Activated naive CD4-positive, alpha-beta T cell treated with anti-CD3 and anti-CD28 coated beads for 36 hours (primary cell): ENCODE data around the gene ARMC5. TPM values are rescaled to one million over a fixed set of nuclear protein-coding genes. Genes with fewer than 3 reads are reported as not detected.

Experiments
- CTCF ChIA-PET: fragments of 350-600 bp; sonication (Branson Sonifier 250); formaldehyde crosslinking; loops from one replicate; lab custom pipeline; 2021; ENCODE audit warnings: antibody characterized with exemption; lab: Charles Lee
- DNase-seq: peaks from one replicate; pipeline ENCODE4 v3.0.0-alpha.2; 2020
- H3K27ac Mint-ChIP-seq: one replicate; pipeline ENCODE4 v1.8.0; 2021; ENCODE audit warnings: mild to moderate bottlenecking, mixed read lengths
- H3K27me3 Mint-ChIP-seq: one replicate; pipeline ENCODE4 v1.8.0; 2021; ENCODE audit warnings: low read depth, mixed read lengths
- H3K36me3 Mint-ChIP-seq: one replicate; pipeline ENCODE4 v1.8.0; 2021; ENCODE audit warnings: low read depth, mixed read lengths
- H3K4me1 Mint-ChIP-seq: one replicate; pipeline ENCODE4 v1.8.0; 2021; ENCODE audit warnings: low read depth, mixed read lengths
- H3K4me3 Mint-ChIP-seq: one replicate; pipeline ENCODE4 v1.8.0; 2021; ENCODE audit warnings: mild to moderate bottlenecking, moderate library complexity, mixed read lengths
- H3K9me3 Mint-ChIP-seq: one replicate; pipeline ENCODE4 v1.8.0; 2021; ENCODE audit warnings: mixed read lengths
- intact Hi-C: fragments of 100-400 bp; cut with micrococcal nuclease; formaldehyde crosslinking; loops from one replicate; pipeline ENCODE4 v1.15.1; 2023
- total RNA-seq, 2 experiments: library from RNA; stranded (reverse); gene quantifications; one replicate each; pipeline ENCODE4 v1.2.3, GENCODE V29; 2021

ARMC5 gene
- total RNA-seq, 2 experiments from 2014 or later, result 6.3 to 6.7 TPM

- Mint-ChIP-seq H3K27ac (peak overlapping the region; percentile 94), H3K4me3 (peak overlapping the region; percentile 87), H3K4me1 (peaks cover 46% of the 10 kb centered on the region), H3K9me3 (no peaks in the 10 kb centered on the region), H3K36me3 (peaks cover 26% of the 10 kb centered on the region), H3K27me3 (no peaks in the 10 kb centered on the region)
- peak; percentile 63 for DNase-seq
- intact Hi-C loops, result loop anchor here (2.0 to 5.0 kb wide), 4 partner anchors 109 to 799 kb away; partner anchors contain the start of gene FBRS
- CTCF ChIA-PET, result interaction anchor here (0.6 to 2.0 kb wide), 3 partner anchors 28 to 238 kb away, joined by 3 to 5 read pairs (median 5); no protein-coding TSS in a partner anchor
These were observed 1.0 kb upstream of the ARMC5 start for GRCh38 chr16:31458073-31458843.

- H3K27me3 Mint-ChIP-seq, result no peaks in the 10 kb centered on the region
- peak; percentile 100 for DNase-seq
- H3K27ac Mint-ChIP-seq, result peak overlapping the region; percentile 94
- peak overlapping the region; percentile 87 for H3K4me3 Mint-ChIP-seq
- CTCF ChIA-PET, result interaction anchor here (0.7 to 1.9 kb wide), 15 partner anchors 7 to 418 kb away, joined by 3 to 11 read pairs (median 5); a partner anchor contains a TSS
- H3K9me3 Mint-ChIP-seq, result no peaks in the 10 kb centered on the region
- intact Hi-C loops, result loop anchor here (1.0 to 5.0 kb wide), 16 partner anchors 17 to 801 kb away; partner anchors contain the start of genes FBRS, FUS, SETD1A and STX4
- H3K36me3 Mint-ChIP-seq, result peaks cover 27% of the 10 kb centered on the region
- peaks cover 40% of the 10 kb centered on the region for H3K4me1 Mint-ChIP-seq
These were observed 633 bp downstream of the ARMC5 start for GRCh38 chr16:31459687-31460581.

- Mint-ChIP-seq H3K36me3 (peaks cover 29% of the 10 kb centered on the region), H3K4me3 (peak overlapping the region; percentile 79), H3K27me3 (no peaks in the 10 kb centered on the region), H3K27ac (no peak overlapping the region), H3K4me1 (peaks cover 33% of the 10 kb centered on the region), H3K9me3 (no peaks in the 10 kb centered on the region)
- DNase-seq, result peak; percentile 33
- intact Hi-C loops, result no loop called here
- CTCF ChIA-PET, result interaction anchor here (0.7 to 1.9 kb wide), 14 partner anchors 8 to 417 kb away, joined by 3 to 11 read pairs (median 5); a partner anchor contains a TSS
These were observed 1.3 kb downstream of the ARMC5 start for GRCh38 chr16:31460582-31461002.

- peaks cover 25% of the 10 kb centered on the region for H3K36me3 Mint-ChIP-seq
- DNase-seq, result no peak
- no peaks in the 10 kb centered on the region for H3K9me3 Mint-ChIP-seq
- H3K27me3 Mint-ChIP-seq, result no peaks in the 10 kb centered on the region
- H3K27ac Mint-ChIP-seq, result no peak overlapping the region
- CTCF ChIA-PET, result interaction anchor here (1.0 to 1.9 kb wide), 10 partner anchors 9 to 407 kb away, joined by 4 to 11 read pairs (median 6); a partner anchor contains a TSS
- H3K4me1 Mint-ChIP-seq, result peaks cover 27% of the 10 kb centered on the region
- H3K4me3 Mint-ChIP-seq, result no peak overlapping the region
- intact Hi-C loops, result no loop called here
These were observed 2.1 kb downstream of the ARMC5 start for GRCh38 chr16:31461201-31461920.

- Mint-ChIP-seq H3K4me1 (peaks cover 24% of the 10 kb centered on the region), H3K9me3 (no peaks in the 10 kb centered on the region), H3K27me3 (no peaks in the 10 kb centered on the region), H3K27ac (no peak overlapping the region), H3K4me3 (no peak overlapping the region), H3K36me3 (peaks cover 19% of the 10 kb centered on the region)
- CTCF ChIA-PET, result interaction anchor here (0.6 to 0.7 kb wide), 2 partner anchors 26 to 234 kb away, joined by 3 to 4 read pairs; no protein-coding TSS in a partner anchor
- intact Hi-C loops, result no loop called here
- no peak for DNase-seq
These were observed 2.9 kb downstream of the ARMC5 start for GRCh38 chr16:31461921-31462804.

- Mint-ChIP-seq H3K36me3 (peaks cover 10% of the 10 kb centered on the region), H3K27me3 (no peaks in the 10 kb centered on the region), H3K9me3 (no peaks in the 10 kb centered on the region), H3K4me3 (no peak overlapping the region), H3K4me1 (peaks cover 14% of the 10 kb centered on the region), H3K27ac (no peak overlapping the region)
- no peak for DNase-seq
- intact Hi-C loops, result no loop called here
- CTCF ChIA-PET, result interaction anchor here (0.7 kb wide), 1 partner anchor 158 kb away, joined by 4 read pairs; no protein-coding TSS in a partner anchor
These were observed 5.1 kb downstream of the ARMC5 start for GRCh38 chr16:31464348-31464769.

GRCh38 chr16:31464781-31465260 is 5.5 kb downstream of the ARMC5 start:
- CTCF ChIA-PET, result no interaction called here
- Mint-ChIP-seq H3K4me3 (no peak overlapping the region), H3K4me1 (peaks cover 14% of the 10 kb centered on the region), H3K27ac (no peak overlapping the region), H3K36me3 (peaks cover 10% of the 10 kb centered on the region), H3K27me3 (no peaks in the 10 kb centered on the region), H3K9me3 (no peaks in the 10 kb centered on the region)
- DNase-seq, result no peak
- intact Hi-C loops, result no loop called here

GRCh38 chr16:31465788-31466370 is 6.6 kb downstream of the ARMC5 start:
- no peak overlapping the region for H3K27ac Mint-ChIP-seq
- DNase-seq, result no peak
- H3K27me3 Mint-ChIP-seq, result no peaks in the 10 kb centered on the region
- H3K4me1 Mint-ChIP-seq, result peaks cover 7% of the 10 kb centered on the region
- H3K36me3 Mint-ChIP-seq, result peaks cover 10% of the 10 kb centered on the region
- no peak overlapping the region for H3K4me3 Mint-ChIP-seq
- CTCF ChIA-PET, result no interaction called here
- no peaks in the 10 kb centered on the region for H3K9me3 Mint-ChIP-seq
- intact Hi-C loops, result no loop called here

GRCh38 chr16:31466381-31466841 is 7.1 kb downstream of the ARMC5 start:
- Mint-ChIP-seq H3K9me3 (no peaks in the 10 kb centered on the region), H3K4me3 (no peak overlapping the region), H3K27ac (no peak overlapping the region), H3K4me1 (peaks cover 7% of the 10 kb centered on the region), H3K36me3 (peaks cover 10% of the 10 kb centered on the region), H3K27me3 (peaks cover 3% of the 10 kb centered on the region)
- no peak for DNase-seq
- intact Hi-C loops, result no loop called here
- CTCF ChIA-PET, result no interaction called here

- Mint-ChIP-seq H3K4me1 (peaks cover 8% of the 10 kb centered on the region), H3K9me3 (no peaks in the 10 kb centered on the region), H3K36me3 (peaks cover 10% of the 10 kb centered on the region), H3K4me3 (no peak overlapping the region), H3K27me3 (peaks cover 3% of the 10 kb centered on the region), H3K27ac (no peak overlapping the region)
- CTCF ChIA-PET, result no interaction called here
- intact Hi-C loops, result no loop called here
- DNase-seq, result no peak
These were observed 8.0 kb downstream of the ARMC5 start for GRCh38 chr16:31467151-31467773.
